WERI-Rb-1 (cell line): Measurements from ENCODE around the gene IFNK.

ENCODE experiments used
- DNase-seq: peaks from one replicate; pipeline ENCODE4 v3.0.0-alpha.2; 2020
- H3K27ac ChIP-seq: fragments of 250-450 bp; sonication (Bioruptor Pico); 2 replicates; pipeline ENCODE4 v1.5.1; 2020; ENCODE audit warnings: mild to moderate bottlenecking, moderate library complexity
- H3K27me3 ChIP-seq: fragments of 250-450 bp; sonication (Bioruptor Pico); 2 replicates; pipeline ENCODE4 v1.5.1; 2021; ENCODE audit warnings: mild to moderate bottlenecking, low read depth, moderate library complexity; ENCODE audit not compliant: insufficient read depth, severe bottlenecking
- H3K36me3 ChIP-seq: fragments of 250-450 bp; sonication (Bioruptor Pico); 2 replicates; pipeline ENCODE4 v1.5.1; 2020; ENCODE audit warnings: mild to moderate bottlenecking, moderate library complexity
- H3K4me3 ChIP-seq: 2 replicates; pipeline ENCODE4 v1.5.1; 2011; ENCODE audit warnings: low read depth, mild to moderate bottlenecking, control low read depth, low read length
- H3K9me3 ChIP-seq: fragments of 250-450 bp; sonication (Bioruptor Pico); 2 replicates; pipeline ENCODE4 v1.5.1; 2021; ENCODE audit warnings: mild to moderate bottlenecking, moderate library complexity; ENCODE audit not compliant: severe bottlenecking
- TF ChIP-seq, protein P1 (sequence below): IDR thresholded peaks from 2 replicates; pipeline ENCODE4 v1.5.1; 2011; ENCODE audit warnings: low read depth, mild to moderate bottlenecking, control low read depth, inconsistent platforms, low read length

The IFNK gene

DNA sequence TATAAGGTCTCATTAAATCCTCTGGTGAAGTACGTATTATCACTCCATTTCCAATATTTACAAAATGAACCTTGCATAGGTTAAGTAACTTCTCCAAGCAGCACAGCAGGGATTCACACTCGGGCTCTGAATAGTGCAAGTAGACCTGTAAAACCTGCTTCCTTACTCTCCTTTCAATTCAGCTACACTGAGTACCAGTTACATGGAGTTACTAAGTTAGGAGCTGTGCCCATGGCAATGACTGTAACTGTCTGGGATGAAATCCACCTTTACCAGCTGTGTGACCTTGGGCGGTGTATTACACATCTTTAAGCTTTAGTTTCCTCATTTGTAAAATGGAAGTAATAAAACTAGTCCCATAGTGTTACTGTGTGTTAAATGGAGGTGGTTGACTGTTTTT, 21.4 kb downstream of the IFNK start:
- no peak for DNase-seq
- H3K4me3 ChIP-seq, result no peak overlapping the region
- H3K9me3 ChIP-seq, result no peaks in the 10 kb centered on the region
- TF ChIP-seq, protein P1, sequence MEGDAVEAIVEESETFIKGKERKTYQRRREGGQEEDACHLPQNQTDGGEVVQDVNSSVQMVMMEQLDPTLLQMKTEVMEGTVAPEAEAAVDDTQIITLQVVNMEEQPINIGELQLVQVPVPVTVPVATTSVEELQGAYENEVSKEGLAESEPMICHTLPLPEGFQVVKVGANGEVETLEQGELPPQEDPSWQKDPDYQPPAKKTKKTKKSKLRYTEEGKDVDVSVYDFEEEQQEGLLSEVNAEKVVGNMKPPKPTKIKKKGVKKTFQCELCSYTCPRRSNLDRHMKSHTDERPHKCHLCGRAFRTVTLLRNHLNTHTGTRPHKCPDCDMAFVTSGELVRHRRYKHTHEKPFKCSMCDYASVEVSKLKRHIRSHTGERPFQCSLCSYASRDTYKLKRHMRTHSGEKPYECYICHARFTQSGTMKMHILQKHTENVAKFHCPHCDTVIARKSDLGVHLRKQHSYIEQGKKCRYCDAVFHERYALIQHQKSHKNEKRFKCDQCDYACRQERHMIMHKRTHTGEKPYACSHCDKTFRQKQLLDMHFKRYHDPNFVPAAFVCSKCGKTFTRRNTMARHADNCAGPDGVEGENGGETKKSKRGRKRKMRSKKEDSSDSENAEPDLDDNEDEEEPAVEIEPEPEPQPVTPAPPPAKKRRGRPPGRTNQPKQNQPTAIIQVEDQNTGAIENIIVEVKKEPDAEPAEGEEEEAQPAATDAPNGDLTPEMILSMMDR, result no peak
- H3K36me3 ChIP-seq, result peaks cover 23% of the 10 kb centered on the region
- H3K27ac ChIP-seq, result no peak overlapping the region
- H3K27me3 ChIP-seq, result no peaks in the 10 kb centered on the region

DNA sequence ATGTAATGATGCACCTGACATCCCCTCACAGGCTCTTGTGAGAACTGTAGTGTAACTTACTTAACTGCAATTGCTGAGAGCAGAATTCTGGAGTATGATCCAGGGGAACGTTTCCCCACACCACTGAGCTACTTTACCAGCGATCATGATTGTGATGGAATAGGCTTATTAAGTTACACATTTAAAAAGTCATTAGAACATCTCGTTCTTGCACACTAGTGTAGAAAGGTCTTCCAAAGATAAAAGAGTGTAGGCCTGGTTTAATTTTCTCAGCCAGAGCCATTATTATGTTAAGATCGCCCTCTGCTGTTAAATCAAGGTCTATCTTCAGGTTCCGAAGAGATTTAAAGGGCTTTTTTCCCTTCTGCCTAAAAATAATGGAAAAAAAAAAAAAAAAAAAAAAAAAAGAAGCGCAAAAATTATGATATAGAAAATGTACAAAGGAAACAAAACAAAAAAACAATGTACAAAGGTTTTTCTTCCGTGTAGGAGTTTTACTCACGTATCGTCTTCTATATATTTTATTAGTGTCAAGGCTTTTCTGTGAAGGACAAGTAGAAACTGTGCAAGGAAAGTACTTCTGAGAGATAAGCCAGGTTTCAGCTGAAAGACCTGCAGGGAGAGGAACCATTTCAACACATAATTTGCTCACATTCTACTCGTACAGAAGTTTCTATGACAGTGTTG, 24.1 kb downstream of the IFNK start:
- Histone ChIP-seq H3K36me3 (peaks cover 28% of the 10 kb centered on the region), H3K9me3 (no peaks in the 10 kb centered on the region), H3K27ac (no peak overlapping the region), H3K4me3 (no peak overlapping the region), H3K27me3 (no peaks in the 10 kb centered on the region)
- TF ChIP-seq, protein P1, result peak; percentile 22; the same call in 1 of the 2 replicates
- no peak for DNase-seq

DNA sequence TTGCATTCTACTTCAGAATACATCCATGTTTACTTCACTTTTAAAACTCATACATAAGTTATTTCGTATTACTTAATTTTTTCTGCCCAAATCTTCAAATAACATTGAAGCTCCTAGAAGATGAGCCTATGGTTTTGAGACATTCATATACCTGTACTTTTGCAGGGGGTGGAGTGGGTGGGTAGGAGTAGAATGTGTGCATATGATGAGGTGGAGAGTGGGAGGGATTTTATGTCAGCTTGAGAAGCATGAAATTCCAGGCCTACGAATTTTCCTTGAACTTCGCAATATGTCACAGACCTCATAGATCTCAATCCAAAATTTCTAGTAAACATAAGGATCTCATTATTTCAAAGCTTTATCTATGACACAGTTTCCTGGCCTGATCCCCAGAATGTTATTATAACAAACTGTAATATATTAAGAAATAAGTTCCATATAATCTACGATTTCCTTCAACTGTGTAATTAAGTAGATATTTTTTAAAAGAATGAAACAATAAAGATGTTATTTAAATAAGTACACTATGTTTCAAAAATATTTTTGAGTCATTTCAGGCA, 25.2 kb downstream of the IFNK start:
- Histone ChIP-seq H3K36me3 (peaks cover 30% of the 10 kb centered on the region), H3K4me3 (no peak overlapping the region), H3K27ac (no peak overlapping the region), H3K9me3 (no peaks in the 10 kb centered on the region), H3K27me3 (no peaks in the 10 kb centered on the region)
- no peak for DNase-seq
- TF ChIP-seq, protein P1, result no peak

DNA sequence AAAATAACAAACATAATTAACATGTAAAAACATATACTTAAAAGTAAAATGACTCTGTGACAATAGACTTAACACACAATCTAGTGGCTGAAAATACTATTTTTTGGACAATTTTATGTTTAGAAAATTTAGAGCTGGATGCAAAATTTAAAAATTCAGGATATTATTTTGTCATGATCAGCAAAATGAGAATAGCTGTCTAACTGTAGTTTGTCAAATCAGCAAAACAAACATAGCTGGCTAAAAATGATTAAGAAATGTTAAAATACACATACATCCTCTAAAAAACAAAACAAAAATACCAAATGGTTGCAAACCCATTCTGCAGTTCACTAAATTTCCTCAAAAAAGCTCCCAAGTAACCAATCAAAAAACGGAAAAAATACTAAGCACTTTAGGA, 30.6 kb downstream of the IFNK start:
- no peak overlapping the region for H3K27ac ChIP-seq
- TF ChIP-seq, protein P1, result no peak
- DNase-seq, result no peak
- H3K36me3 ChIP-seq, result peaks cover 30% of the 10 kb centered on the region
- H3K4me3 ChIP-seq, result no peak overlapping the region
- no peaks in the 10 kb centered on the region for H3K9me3 ChIP-seq
- H3K27me3 ChIP-seq, result no peaks in the 10 kb centered on the region

DNA sequence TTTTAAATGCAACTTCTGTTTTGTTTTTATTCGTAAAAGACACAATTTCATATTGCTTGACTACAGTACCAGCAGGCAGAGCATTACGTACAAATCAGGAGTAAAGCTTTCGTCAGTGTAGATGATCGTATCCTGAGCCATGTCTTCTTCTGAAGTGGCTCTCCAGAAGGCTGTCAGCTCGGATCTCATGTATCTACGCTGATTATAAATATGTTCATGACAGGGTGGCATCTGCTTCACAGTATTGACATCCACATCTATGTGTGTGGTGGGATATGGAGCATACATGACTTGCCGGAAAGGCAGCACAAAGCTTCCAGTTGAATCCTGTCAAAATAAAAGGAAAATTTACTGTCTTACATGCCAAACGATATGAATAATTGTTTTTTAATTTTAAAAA, 32.4 kb downstream of the IFNK start:
- H3K27ac ChIP-seq, result no peak overlapping the region
- peaks cover 32% of the 10 kb centered on the region for H3K36me3 ChIP-seq
- H3K27me3 ChIP-seq, result no peaks in the 10 kb centered on the region
- no peak overlapping the region for H3K4me3 ChIP-seq
- no peak for DNase-seq
- TF ChIP-seq, protein P1, result no peak
- H3K9me3 ChIP-seq, result no peaks in the 10 kb centered on the region

DNA sequence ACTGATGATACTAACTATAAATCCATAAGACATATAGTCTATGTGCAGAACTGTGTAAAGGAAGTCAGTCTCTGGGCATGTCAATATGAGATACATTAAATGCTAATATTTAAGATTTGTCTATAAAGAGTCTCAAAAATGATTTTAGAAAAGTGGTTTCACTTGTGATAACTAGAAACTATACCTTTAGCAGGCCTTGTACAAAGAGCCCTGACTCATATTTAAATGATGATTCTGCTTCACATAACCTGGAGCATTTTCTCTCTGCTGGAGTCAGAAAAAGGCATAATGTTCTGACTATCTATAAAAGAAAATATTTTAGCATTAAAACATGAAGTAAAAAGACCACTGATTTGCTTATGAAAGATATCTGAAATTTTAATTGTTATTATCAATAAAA, 34.2 kb downstream of the IFNK start:
- TF ChIP-seq, protein P1, result no peak
- no peak for DNase-seq
- Histone ChIP-seq H3K36me3 (peaks cover 28% of the 10 kb centered on the region), H3K27ac (no peak overlapping the region), H3K27me3 (no peaks in the 10 kb centered on the region), H3K9me3 (no peaks in the 10 kb centered on the region), H3K4me3 (no peak overlapping the region)
